H1 (cell line): ENCODE measurements around the gene USH1G. TPM values are rescaled to one million over a fixed set of nuclear protein-coding genes. Genes with fewer than 3 reads are reported as not detected.

Experiments
- CTCF ChIA-PET: fragments of 300-600 bp; sonication (Branson Sonifier 250); formaldehyde crosslinking; loops from one replicate; lab custom pipeline; 2021; ENCODE audit not compliant: partially characterized antibody; lab: Charles Lee
- POLR2A ChIA-PET: fragments of 300-600 bp; sonication (Branson Sonifier 250); formaldehyde crosslinking; loops from one replicate; lab custom pipeline; 2021; ENCODE audit warnings: inconsistent platforms; ENCODE audit not compliant: partially characterized antibody; lab: Charles Lee
- DNase-seq, 2 experiments: peaks; one replicate each; pipeline versions ENCODE4 v3.0.0 to v3.0.0-alpha.2; 2010 to 2022; ENCODE audit warnings: low spot score in 2 of 2, low read depth in 1 of 2, mixed read lengths in 1 of 2
- FAIRE-seq: peaks from 2 replicates; lab custom pipeline; 2011; peaks lifted over from hg19 to GRCh38; lab: Jason Lieb, UNC
- H2AFZ ChIP-seq: 2 replicates; pipeline ENCODE4 v1.8.1; 2012; ENCODE audit warnings: low read length, inconsistent platforms
- H2AK5ac ChIP-seq: 2 replicates; pipeline ENCODE4 v1.6.1; 2013; ENCODE audit warnings: low read depth, low read length
- H2BK120ac ChIP-seq: replicated peaks from 2 replicates; pipeline ENCODE3; 2013; ENCODE audit warnings: low read depth, low read length, inconsistent platforms
- H2BK12ac ChIP-seq: 2 replicates; pipeline ENCODE4 v1.6.1; 2013; ENCODE audit warnings: low read depth, low read length
- H2BK15ac ChIP-seq: 2 replicates; pipeline ENCODE4 v1.6.1; 2013; ENCODE audit warnings: low read length
- H2BK20ac ChIP-seq: 2 replicates; pipeline ENCODE4 v1.6.1; 2013; ENCODE audit warnings: low read length
- H2BK5ac ChIP-seq: 2 replicates; pipeline ENCODE4 v1.6.1; 2013; ENCODE audit warnings: low read depth, low read length
- H3K14ac ChIP-seq: 2 replicates; pipeline ENCODE4 v1.6.1; 2013; ENCODE audit warnings: inconsistent platforms; ENCODE audit not compliant: insufficient read length
- H3K18ac ChIP-seq: 2 replicates; pipeline ENCODE4 v1.6.1; 2013; ENCODE audit warnings: low read length; ENCODE audit errors: extremely low read depth
- H3K23ac ChIP-seq: 2 replicates; pipeline ENCODE4 v1.6.1; 2013; ENCODE audit warnings: inconsistent platforms; ENCODE audit not compliant: insufficient read length
- H3K23me2 ChIP-seq: 2 replicates; pipeline ENCODE4 v1.6.1; 2013; ENCODE audit warnings: low read depth, low read length
- H3K27ac ChIP-seq: 2 replicates; pipeline ENCODE4 v1.6.1; 2011; ENCODE audit warnings: low read depth, low read length, inconsistent platforms
- H3K27me3 ChIP-seq, 4 experiments: replicated peaks in 1 of 4; 1 replicate in 1 of 4; 2 replicates in 3 of 4; pipeline versions ENCODE4 v1.6.1 to v1.8.1; 2011 to 2013; ENCODE audit warnings: low read length in 3 of 4, mild to moderate bottlenecking in 3 of 4, inconsistent platforms in 2 of 4, mixed read lengths in 2 of 4, moderate library complexity in 1 of 4; ENCODE audit not compliant: control insufficient read depth in 3 of 4, insufficient read depth in 3 of 4; ENCODE audit errors: extremely low read depth in 1 of 4
- H3K36me3 ChIP-seq, 4 experiments: 2 replicates each; pipeline versions ENCODE4 v1.6.1 to v1.8.1; 2011 to 2013; ENCODE audit warnings: mild to moderate bottlenecking in 4 of 4, low read length in 3 of 4, moderate library complexity in 2 of 4, control low read depth in 1 of 4, inconsistent platforms in 1 of 4; ENCODE audit not compliant: insufficient read depth in 4 of 4, control insufficient read depth in 2 of 4
- H3K4ac ChIP-seq: replicated peaks from 2 replicates; pipeline ENCODE3; 2013; ENCODE audit warnings: low read length, low read depth, mixed read lengths, inconsistent platforms; ENCODE audit not compliant: insufficient read length
- H3K4me1 ChIP-seq, 4 experiments: replicated peaks in 1 of 4; 1 replicate in 1 of 4; 2 replicates in 3 of 4; pipeline versions ENCODE4 v1.6.1 to v1.8.1; 2011 to 2013; ENCODE audit warnings: low read length in 3 of 4, inconsistent platforms in 2 of 4, mixed read lengths in 1 of 4; ENCODE audit not compliant: insufficient read depth in 4 of 4, control insufficient read depth in 3 of 4
- H3K4me2 ChIP-seq, 2 experiments: 2 replicates each; pipeline versions ENCODE4 v1.6.1 to v1.8.1; 2011 to 2013; ENCODE audit warnings: low read depth in 2 of 2, low read length in 2 of 2, control low read depth in 1 of 2, inconsistent platforms in 1 of 2, mild to moderate bottlenecking in 1 of 2; ENCODE audit not compliant: insufficient read depth in 1 of 2
- H3K4me3 ChIP-seq, 4 experiments: fragments of 200-600, 300-600 bp in 1 of 4; sonication (generic), shearing (Covaris generic), sonication (Bioruptor Twin) in 1 of 4; 2 replicates each; pipeline versions ENCODE4 v1.5.1 to v1.8.1; 2011 to 2016; ENCODE audit warnings: low read length in 4 of 4, low read depth in 3 of 4, control low read depth in 2 of 4, inconsistent platforms in 2 of 4, mild to moderate bottlenecking in 2 of 4, mixed read lengths in 1 of 4, moderate library complexity in 1 of 4; ENCODE audit not compliant: insufficient read depth in 2 of 4; ENCODE audit errors: extremely low read depth in 1 of 4
- H3K56ac ChIP-seq: replicated peaks from 2 replicates; pipeline ENCODE3; 2013; ENCODE audit warnings: low read depth, mild to moderate bottlenecking, mixed read lengths, low read length, inconsistent platforms; ENCODE audit not compliant: insufficient read length
- H3K79me1 ChIP-seq: 2 replicates; pipeline ENCODE4 v1.6.1; 2013; ENCODE audit warnings: low read depth, low read length, control low read depth
- H3K79me2 ChIP-seq, 2 experiments: 2 replicates each; pipeline versions ENCODE4 v1.6.1 to v1.8.1; 2012 to 2013; ENCODE audit warnings: low read length in 2 of 2, mild to moderate bottlenecking in 2 of 2, inconsistent platforms in 1 of 2; ENCODE audit not compliant: insufficient read depth in 2 of 2, control insufficient read depth in 1 of 2
- H3K9ac ChIP-seq, 4 experiments: replicated peaks in 1 of 4; 1 replicate in 1 of 4; 2 replicates in 3 of 4; pipeline versions ENCODE4 v1.6.1 to v1.8.1; 2011 to 2013; ENCODE audit warnings: low read depth in 3 of 4, low read length in 3 of 4, control low read depth in 2 of 4, mild to moderate bottlenecking in 2 of 4, moderate library complexity in 2 of 4, inconsistent platforms in 1 of 4; ENCODE audit errors: extremely low read depth in 1 of 4
- H3K9me3 ChIP-seq, 2 experiments: 2 replicates each; pipeline versions ENCODE4 v1.6.1 to v1.8.1; 2012 to 2013; ENCODE audit warnings: mild to moderate bottlenecking in 2 of 2, moderate library complexity in 2 of 2, control low read depth in 1 of 2, inconsistent platforms in 1 of 2, low read depth in 1 of 2, low read length in 1 of 2, mixed read lengths in 1 of 2; ENCODE audit not compliant: insufficient read depth in 2 of 2
- H4K20me1 ChIP-seq, 2 experiments: replicated peaks in 1 of 2; 2 replicates each; pipeline versions ENCODE3 to v1.8.1; 2011 to 2013; ENCODE audit warnings: inconsistent platforms in 2 of 2, low read length in 2 of 2, mild to moderate bottlenecking in 1 of 2; ENCODE audit not compliant: insufficient read depth in 2 of 2, control insufficient read depth in 1 of 2
- H4K5ac ChIP-seq: 2 replicates; pipeline ENCODE4 v1.6.1; 2013; ENCODE audit warnings: low read length, low read depth, mixed read lengths, inconsistent platforms; ENCODE audit not compliant: insufficient read length
- H4K8ac ChIP-seq: 2 replicates; pipeline ENCODE4 v1.8.0; 2013; ENCODE audit warnings: mild to moderate bottlenecking, moderate library complexity, low read length, inconsistent platforms; ENCODE audit not compliant: insufficient read depth; ENCODE audit errors: extremely low read depth
- H4K91ac ChIP-seq: replicated peaks from 2 replicates; pipeline ENCODE3; 2013; ENCODE audit warnings: low read length, mixed read lengths, inconsistent platforms; ENCODE audit not compliant: insufficient read length
- ATF3 ChIP-seq: IDR thresholded peaks from 2 replicates; pipeline ENCODE4 v1.6.1; 2011; ENCODE audit warnings: low read depth, mild to moderate bottlenecking, low read length; ENCODE audit not compliant: insufficient read depth
- CBX8 ChIP-seq: fragments of 300-800, 300-1000 bp; sonication (generic); IDR thresholded peaks from 2 replicates; pipeline ENCODE4 v1.7.1; 2016; ENCODE audit warnings: low read depth, low read length, borderline replicate concordance
- E2F6 ChIP-seq: IDR thresholded peaks from 2 replicates; pipeline ENCODE4 v1.6.1; 2012; ENCODE audit warnings: inconsistent platforms
- GABPA ChIP-seq: IDR thresholded peaks from 2 replicates; pipeline ENCODE4 v1.6.1; 2011; ENCODE audit warnings: mild to moderate bottlenecking, low read length, moderate library complexity, borderline replicate concordance; ENCODE audit not compliant: insufficient read depth
- HDAC6 ChIP-seq: IDR thresholded peaks from one replicate; pipeline ENCODE4 v1.7.1; 2012; ENCODE audit warnings: low read depth, mild to moderate bottlenecking, inconsistent platforms, low read length, moderate library complexity
- POU5F1 ChIP-seq: IDR thresholded peaks from 2 replicates; pipeline ENCODE4 v1.6.1; 2011; ENCODE audit warnings: low read depth, mild to moderate bottlenecking, low read length, moderate library complexity
- RBBP5 ChIP-seq: IDR thresholded peaks from 2 replicates; pipeline ENCODE4 v1.7.1; 2012; ENCODE audit warnings: low read depth, mild to moderate bottlenecking, inconsistent platforms, low read length, moderate library complexity, borderline replicate concordance
- RXRA ChIP-seq: IDR thresholded peaks from 2 replicates; pipeline ENCODE4 v1.6.1; 2011; ENCODE audit warnings: low read depth, mild to moderate bottlenecking, low read length, moderate library complexity; ENCODE audit not compliant: insufficient read depth
- SIX5 ChIP-seq: IDR thresholded peaks from 2 replicates; pipeline ENCODE4 v1.6.1; 2011; ENCODE audit warnings: mild to moderate bottlenecking, low read depth, low read length
- SP4 ChIP-seq: IDR thresholded peaks from 2 replicates; pipeline ENCODE4 v1.6.1; 2012; ENCODE audit warnings: low read length, inconsistent platforms
- TBP ChIP-seq: IDR thresholded peaks from 2 replicates; pipeline ENCODE4 v1.6.1; 2011; ENCODE audit warnings: low read depth, low read length, improper control_type of control experiment
- WGBS, 2 experiments: shearing (Covaris generic) in 1 of 2; methylation state at CpG; one replicate each; pipeline versions ENCODE4 v1.1.6 to v1.1.7; 2013 to 2015; ENCODE audit warnings: low lambda C conversion rate in 2 of 2, mixed read lengths in 2 of 2, inconsistent platforms in 1 of 2, low coverage in 1 of 2, missing lambda C conversion rate in 1 of 2; ENCODE audit not compliant: insufficient replicate concordance in 2 of 2, insufficient coverage in 1 of 2, insufficient read length in 1 of 2; ENCODE audit errors: extremely low coverage in 1 of 2, missing lambda C conversion rate in 1 of 2; 5-methylcytosine and 5-hydroxymethylcytosine counted together
- polyA plus RNA-seq, 7 experiments: library from polyadenylated mRNA; depleted of rRNA in 3 of 7; stranded (reverse) in 5 of 7; unstranded in 2 of 7; fragments of >200 nt in 5 of 7; fragments of 200-250 nt in 2 of 7; gene quantifications; 1 replicate in 5 of 7; 2 replicates in 1 of 7; 4 replicates in 1 of 7; pipeline versions ENCODE4 v1.2.1 to v1.2.3, GENCODE V29; 2011 to 2013; ENCODE audit warnings: missing spikeins in 2 of 7, mixed read lengths in 2 of 7
- total RNA-seq: library from RNA; stranded (reverse); fragmentation: NEBNext Ultra II Directional; extraction: Animal tissue kit (Norgen Biotek cat#: 25700); gene quantifications from 2 replicates; pipeline ENCODE4 v1.2.1, GENCODE V29; 2021

The USH1G gene
- total and polyA plus RNA-seq, 2 of the 8 experiments (the other 6 are each of a cell fraction or from before 2014, with no cell fraction given) = 1.6 to 4.3 TPM

GRCh38 chr17:74916136-74916850 lies 6.8 kb downstream of the USH1G start:
- Histone ChIP-seq H3K4me3 (no peak overlapping the region), H4K20me1 (peaks cover 0 to 4% of the 10 kb centered on the region in 2 experiments), H3K27ac (no peak overlapping the region), H3K36me3 (no peaks in the 10 kb centered on the region), H2BK20ac (no peak overlapping the region), H2BK5ac (no peak overlapping the region), H3K56ac (no peak overlapping the region), H3K18ac (no peak overlapping the region), H3K9ac (no peak overlapping the region), H2AK5ac (no peak overlapping the region; the same call in 1 of the 2 replicates), H4K5ac (no peak overlapping the region), H4K91ac (peak overlapping the region; percentile 27), H3K4me2 (no peak overlapping the region), H3K4me1 (peaks cover 0 to 9% (median 8%) of the 10 kb centered on the region in 4 experiments; a peak in 6 of 7 replicates), H2BK15ac (0 out of 2 replicates have a peak overlapping the region, but pooled peaks have one; percentile 24), H2AFZ (no peak overlapping the region), H4K8ac (no peak overlapping the region), H2BK120ac (no peak overlapping the region), H3K23ac (no peak overlapping the region), H3K4ac (no peak overlapping the region), H3K23me2 (no peaks in the 10 kb centered on the region), H3K27me3 (peaks cover 0 to 3% (median 0%) of the 10 kb centered on the region in 4 experiments; a peak in 4 of 7 replicates), H3K14ac (no peak overlapping the region), H2BK12ac (peak overlapping the region; percentile 72; the same call in 1 of the 2 replicates), H3K9me3 (no peaks in the 10 kb centered on the region), H3K79me2 (no peaks in the 10 kb centered on the region), H3K79me1 (no peaks in the 10 kb centered on the region)
- no peak for DNase-seq
- 83% methylated on average over 13 of the region's 13 CpGs; no CpG with 5 or more reads in 1 of the 2 experiments for WGBS, 2 experiments
- ChIA-PET CTCF (interaction anchor here (1.0 to 49.9 kb wide), 4 partner anchors 8 to 54 kb away, joined by 3 to 1072 read pairs (median 4); partner anchors contain the start of gene OTOP2), POLR2A (interaction anchor here (2.3 kb wide), 1 partner anchor 10 kb away, joined by 7 read pairs; no protein-coding TSS in a partner anchor)
- FAIRE-seq = no peak
- TF ChIP-seq GABPA = no peak
- no peak for TF ChIP-seq HDAC6
- no peak for TF ChIP-seq SIX5
- no peak for TF ChIP-seq TBP
- no peak for TF ChIP-seq ATF3
- no peak for TF ChIP-seq E2F6
- no peak for TF ChIP-seq CBX8
- TF ChIP-seq POU5F1 = no peak
- no peak for TF ChIP-seq SP4
- TF ChIP-seq RBBP5 = no peak
- TF ChIP-seq RXRA = no peak
